ENCODE results near the gene SLC39A11. TPM values are rescaled to one million over a fixed set of nuclear protein-coding genes. Genes with fewer than 3 reads are reported as not detected.

The SLC39A11 gene
- total and polyA plus RNA-seq, 12 donors = 7.0 to 91.4 (median 22.7) TPM

DNA sequence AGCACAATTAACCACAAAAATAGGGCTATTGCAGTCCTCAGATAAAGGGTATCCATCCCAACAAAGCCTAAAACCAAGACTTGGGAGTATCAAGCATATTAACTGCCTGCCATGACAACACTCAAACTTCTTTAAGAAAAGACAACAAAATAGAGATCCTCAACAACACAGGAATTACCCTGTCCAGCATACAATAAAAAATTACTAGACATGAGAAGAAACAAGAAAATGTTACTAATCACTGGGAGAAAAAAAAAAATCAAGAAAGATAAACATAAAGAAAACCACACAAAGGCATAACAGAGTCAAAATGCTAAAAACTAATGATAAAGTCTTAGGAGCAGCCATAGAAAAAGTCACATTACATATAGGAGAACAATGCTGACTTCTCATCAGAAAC is 73.9 kb downstream of the SLC39A11 start:
- Histone ChIP-seq H3K27ac (no peak overlapping the region), H3K4me3 (no peak overlapping the region), H3K27me3 (no peaks in the 10 kb centered on the region), H3K4me1 (replicated peaks in 1 of 2) (no peaks in the 10 kb centered on the region), H3K9me3 (replicated peaks in 1 of 3) (peaks cover 0 to 5% (median 0%) of the 10 kb centered on the region in 3 donors), H3K36me3 (replicated peaks in 1 of 2) (no peaks in the 10 kb centered on the region)
- intact Hi-C loops (cut with DNase I) = no loop called here
- no peak for DNase-seq
- TF ChIP-seq POLR2A (IDR thresholded peaks at IDR 0.05) = no peak
- TF ChIP-seq, protein P1, sequence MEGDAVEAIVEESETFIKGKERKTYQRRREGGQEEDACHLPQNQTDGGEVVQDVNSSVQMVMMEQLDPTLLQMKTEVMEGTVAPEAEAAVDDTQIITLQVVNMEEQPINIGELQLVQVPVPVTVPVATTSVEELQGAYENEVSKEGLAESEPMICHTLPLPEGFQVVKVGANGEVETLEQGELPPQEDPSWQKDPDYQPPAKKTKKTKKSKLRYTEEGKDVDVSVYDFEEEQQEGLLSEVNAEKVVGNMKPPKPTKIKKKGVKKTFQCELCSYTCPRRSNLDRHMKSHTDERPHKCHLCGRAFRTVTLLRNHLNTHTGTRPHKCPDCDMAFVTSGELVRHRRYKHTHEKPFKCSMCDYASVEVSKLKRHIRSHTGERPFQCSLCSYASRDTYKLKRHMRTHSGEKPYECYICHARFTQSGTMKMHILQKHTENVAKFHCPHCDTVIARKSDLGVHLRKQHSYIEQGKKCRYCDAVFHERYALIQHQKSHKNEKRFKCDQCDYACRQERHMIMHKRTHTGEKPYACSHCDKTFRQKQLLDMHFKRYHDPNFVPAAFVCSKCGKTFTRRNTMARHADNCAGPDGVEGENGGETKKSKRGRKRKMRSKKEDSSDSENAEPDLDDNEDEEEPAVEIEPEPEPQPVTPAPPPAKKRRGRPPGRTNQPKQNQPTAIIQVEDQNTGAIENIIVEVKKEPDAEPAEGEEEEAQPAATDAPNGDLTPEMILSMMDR (IDR thresholded peaks at IDR 0.05) = no peak

DNA sequence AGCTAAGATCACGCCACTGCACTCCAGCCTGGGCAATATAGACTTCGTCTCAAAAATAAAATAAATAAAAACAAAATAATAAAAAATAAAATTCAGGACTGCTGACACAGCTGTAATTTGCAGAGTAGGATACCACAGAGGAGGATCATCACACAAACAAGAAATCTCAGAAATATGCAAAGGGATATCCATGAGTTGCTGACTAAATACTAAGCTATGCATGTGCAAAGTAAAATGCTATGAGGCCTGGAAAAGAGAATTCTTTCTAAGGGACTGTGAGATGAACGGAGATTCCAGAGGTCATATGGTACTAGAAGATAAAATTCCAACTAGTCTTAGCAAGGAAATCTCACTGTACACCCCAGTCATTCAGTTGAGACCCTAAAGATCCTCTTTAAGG is 74.8 kb downstream of the SLC39A11 start:
- H3K4me1 ChIP-seq (replicated peaks in 1 of 2) = no peaks in the 10 kb centered on the region
- no peaks in the 10 kb centered on the region for H3K36me3 ChIP-seq (replicated peaks in 1 of 2)
- H3K9me3 ChIP-seq (replicated peaks in 1 of 3) = peaks cover 0 to 5% (median 0%) of the 10 kb centered on the region in 3 donors
- DNase-seq = no peak
- H3K27me3 ChIP-seq = no peaks in the 10 kb centered on the region
- TF ChIP-seq, protein P1 (IDR thresholded peaks at IDR 0.05) = no peak
- TF ChIP-seq POLR2A (IDR thresholded peaks at IDR 0.05) = no peak
- intact Hi-C loops (cut with DNase I) = no loop called here
- WGBS, 4 donors = 92 to 97% (median 94%) methylated on average over 3 of the region's 3 CpGs
- no peak overlapping the region for H3K27ac ChIP-seq
- no peak overlapping the region for H3K4me3 ChIP-seq

DNA sequence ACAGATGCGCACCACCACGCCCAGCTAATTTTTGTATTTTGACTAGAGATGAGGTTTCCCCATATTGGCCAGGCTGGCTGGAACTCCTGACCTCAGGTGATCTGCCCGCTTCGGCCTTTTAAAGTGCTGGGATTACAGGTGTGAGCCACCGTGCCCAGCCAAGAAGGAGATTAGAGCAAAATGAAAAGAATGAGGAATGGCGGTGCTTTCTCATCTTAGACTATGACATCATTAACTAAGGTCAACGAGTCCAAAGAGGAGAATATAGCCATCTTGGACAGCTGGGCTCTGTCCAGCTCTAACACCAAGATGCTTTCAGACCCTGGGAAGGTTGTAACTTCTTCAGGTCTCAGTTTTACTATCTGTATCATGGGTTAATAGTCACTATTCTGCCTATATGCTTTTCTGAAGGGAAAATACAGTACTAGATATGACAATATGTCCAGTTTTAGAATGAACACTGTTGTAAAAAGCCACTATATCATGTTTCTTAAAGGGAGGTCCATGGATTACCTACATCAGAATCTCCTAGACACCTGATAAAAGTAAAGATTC is 76.7 kb downstream of the SLC39A11 start:
- 97 to 100% (median 98%) methylated on average over 7 of the region's 7 CpGs for WGBS, 4 donors
- Histone ChIP-seq H3K36me3 (replicated peaks in 1 of 2) (no peaks in the 10 kb centered on the region), H3K4me1 (replicated peaks in 1 of 2) (no peaks in the 10 kb centered on the region), H3K9me3 (replicated peaks in 1 of 3) (peaks cover 0 to 5% (median 0%) of the 10 kb centered on the region in 3 donors), H3K27ac (no peak overlapping the region), H3K4me3 (no peak overlapping the region), H3K27me3 (no peaks in the 10 kb centered on the region)
- no peak for TF ChIP-seq POLR2A (IDR thresholded peaks at IDR 0.05)
- TF ChIP-seq, protein P1 (IDR thresholded peaks at IDR 0.05) = no peak
- no peak for DNase-seq
- intact Hi-C loops (cut with DNase I) = no loop called here

DNA sequence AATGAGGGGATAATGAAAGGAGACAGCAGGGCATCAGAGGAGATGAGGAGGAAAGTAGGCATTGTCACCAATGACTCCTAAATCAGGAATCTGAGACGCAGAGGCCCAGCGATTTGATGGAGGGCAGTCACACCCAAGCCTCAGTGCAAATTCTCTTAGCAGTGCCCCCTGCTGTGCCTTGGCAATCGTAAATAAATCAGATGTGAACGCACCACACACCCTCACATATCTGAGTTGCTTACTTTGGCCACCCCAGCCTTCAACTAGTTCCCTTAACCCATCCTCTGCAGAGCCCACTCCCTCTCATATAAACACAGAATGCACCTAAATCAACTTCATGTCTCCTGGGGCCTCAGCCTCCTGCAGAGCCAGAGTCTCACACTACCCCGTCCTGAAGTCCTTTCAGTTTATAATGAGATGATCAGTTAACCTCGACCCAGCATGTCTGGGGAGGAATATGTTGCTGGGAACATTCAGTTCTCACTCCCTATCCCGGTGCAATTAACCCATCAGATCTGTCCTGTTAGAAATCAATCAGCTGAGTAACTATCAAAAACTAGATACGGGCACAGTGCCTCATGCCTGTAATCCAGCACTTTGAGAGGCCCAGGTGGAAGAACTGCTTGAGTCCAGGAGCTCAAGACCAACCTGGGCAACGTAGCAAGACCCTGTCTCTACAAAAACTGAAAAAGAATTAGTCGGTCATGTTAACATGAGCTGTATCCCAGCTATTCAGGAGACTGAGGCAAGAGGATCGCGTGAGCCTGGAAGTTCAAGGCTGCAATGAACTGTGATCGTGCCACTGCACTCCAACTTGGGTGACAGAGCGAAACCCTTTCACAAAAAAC is 78.4 kb downstream of the SLC39A11 start:
- Histone ChIP-seq H3K4me3 (no peak overlapping the region), H3K27me3 (no peaks in the 10 kb centered on the region), H3K4me1 (replicated peaks in 1 of 2) (no peaks in the 10 kb centered on the region), H3K9me3 (replicated peaks in 1 of 3) (peaks cover 0 to 5% (median 0%) of the 10 kb centered on the region in 3 donors), H3K36me3 (replicated peaks in 1 of 2) (no peaks in the 10 kb centered on the region), H3K27ac (no peak overlapping the region)
- no peak for DNase-seq
- TF ChIP-seq, protein P1 (IDR thresholded peaks at IDR 0.05) = no peak
- TF ChIP-seq POLR2A (IDR thresholded peaks at IDR 0.05) = no peak
- WGBS, 4 donors = 83 to 89% (median 86%) methylated on average over 14 of the region's 14 CpGs
- intact Hi-C loops (cut with DNase I) = no loop called here
